Measurements from ENCODE around the gene KCND1. TPM values are rescaled to one million over a fixed set of nuclear protein-coding genes. Genes with fewer than 3 reads are reported as not detected.
A peak's percentile ranks its signal among the peaks of the same experiment; 100 is the strongest.
"Not testable (repeated sequence)": the region's sequence is repeated elsewhere in the genome, so short reads cannot be mapped to it uniquely, and the experiment has no call there.

KCND1 gene
- total RNA-seq, 2 donors from 2014 or later, result 7.2 to 16.8 TPM

DNA sequence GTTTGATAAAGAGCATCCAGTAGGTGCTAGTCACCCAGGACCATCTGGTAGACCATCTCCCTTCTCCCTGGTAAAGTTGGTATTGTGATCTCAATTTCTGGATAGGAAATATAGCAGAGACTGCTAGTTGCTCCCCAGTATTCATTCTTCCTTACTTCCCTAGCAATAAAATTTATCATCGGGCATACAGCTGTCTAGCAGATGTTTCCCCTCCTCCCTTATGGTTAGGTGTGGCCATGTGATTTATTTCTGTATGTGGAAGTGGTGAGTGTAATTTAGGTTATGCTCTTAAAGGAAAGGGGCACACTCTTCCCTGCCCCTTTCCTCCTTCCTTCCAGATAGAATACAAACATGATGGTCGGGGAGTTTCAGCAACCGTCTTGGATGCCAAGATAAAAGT is 12.3 kb upstream of the KCND1 start:
- Mint-ChIP-seq H3K9me3 (no peaks in the 10 kb centered on the region), H3K27ac (no peak overlapping the region), H3K27me3 (no peaks in the 10 kb centered on the region), H3K4me1 (no peaks in the 10 kb centered on the region), H3K4me3 (no peak overlapping the region), H3K36me3 (ENCODE audit: low read depth) (peaks cover 75% of the 10 kb centered on the region)
- ATAC-seq (replicated peaks), result no peak

DNA sequence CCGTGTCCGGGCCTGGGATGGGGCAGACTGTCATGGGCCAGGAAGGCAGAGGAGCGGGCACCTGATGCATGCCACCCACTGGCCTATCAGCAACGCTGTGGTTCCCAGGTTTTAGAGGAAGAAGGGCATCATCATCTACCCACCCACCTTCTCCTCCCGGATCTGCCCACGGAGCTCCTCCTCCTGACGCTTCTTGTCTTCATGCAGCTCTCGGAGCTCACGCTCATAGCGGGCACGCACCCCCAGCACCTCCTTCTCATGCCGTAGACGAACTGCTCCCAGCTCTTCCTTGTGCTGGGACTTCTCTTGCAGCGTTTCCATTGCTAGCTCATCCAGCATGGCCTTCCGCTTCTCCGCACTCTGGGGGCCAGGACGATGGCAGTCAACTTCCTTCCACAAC is 11.4 kb upstream of the KCND1 start:
- no peak overlapping the region for H3K4me3 Mint-ChIP-seq
- H3K9me3 Mint-ChIP-seq, result no peaks in the 10 kb centered on the region
- no peak overlapping the region for H3K27ac Mint-ChIP-seq
- H3K27me3 Mint-ChIP-seq, result no peaks in the 10 kb centered on the region
- H3K4me1 Mint-ChIP-seq, result no peaks in the 10 kb centered on the region
- ATAC-seq (replicated peaks), result no peak
- H3K36me3 Mint-ChIP-seq (ENCODE audit: low read depth), result peaks cover 75% of the 10 kb centered on the region

DNA sequence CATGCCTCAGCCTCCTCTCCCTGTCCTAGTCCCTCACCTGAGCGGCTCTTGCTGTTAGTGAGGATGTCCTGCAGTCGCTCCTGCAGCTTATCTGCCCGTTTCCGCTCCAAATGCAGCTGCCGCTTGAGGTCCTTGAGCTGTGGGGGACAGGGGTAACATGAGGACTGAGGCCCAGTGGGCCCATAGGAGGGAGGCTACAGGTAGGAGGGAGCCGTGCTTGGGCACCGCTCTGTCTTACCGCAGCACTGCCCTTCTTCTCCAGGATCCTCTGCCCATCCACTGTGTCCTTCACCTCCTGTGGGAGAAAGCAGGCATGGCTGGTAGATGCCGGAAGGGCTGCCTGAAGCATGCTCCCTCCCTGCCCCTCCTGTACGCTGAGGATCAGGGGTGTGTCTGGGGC is 9.5 kb upstream of the KCND1 start:
- Mint-ChIP-seq H3K27ac (no peak overlapping the region), H3K36me3 (ENCODE audit: low read depth) (peaks cover 89% of the 10 kb centered on the region), H3K4me3 (no peak overlapping the region), H3K9me3 (no peaks in the 10 kb centered on the region), H3K4me1 (no peaks in the 10 kb centered on the region), H3K27me3 (no peaks in the 10 kb centered on the region)
- ATAC-seq (replicated peaks), result no peak

DNA sequence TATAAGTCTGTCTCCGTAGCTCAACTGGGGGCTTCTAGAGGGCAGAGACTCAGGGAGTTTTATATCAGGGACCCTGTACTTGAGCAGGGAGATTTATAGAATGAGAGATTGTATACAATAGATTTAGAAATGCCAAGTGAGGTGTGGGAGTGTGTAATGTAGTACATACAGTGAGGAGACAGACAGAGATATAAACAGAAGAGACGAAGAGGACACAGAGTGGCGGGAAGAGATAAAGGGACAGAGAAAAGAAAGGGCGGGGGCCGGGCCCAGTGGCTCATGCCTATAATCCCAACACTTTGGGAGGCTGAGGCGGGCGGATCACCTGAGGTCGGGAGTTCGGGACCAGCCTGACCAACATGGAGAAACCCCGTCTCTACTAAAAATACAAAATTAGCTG is 8.7 kb upstream of the KCND1 start:
- not testable (repeated sequence) for H3K9me3 Mint-ChIP-seq; ATAC-seq (replicated peaks)

DNA sequence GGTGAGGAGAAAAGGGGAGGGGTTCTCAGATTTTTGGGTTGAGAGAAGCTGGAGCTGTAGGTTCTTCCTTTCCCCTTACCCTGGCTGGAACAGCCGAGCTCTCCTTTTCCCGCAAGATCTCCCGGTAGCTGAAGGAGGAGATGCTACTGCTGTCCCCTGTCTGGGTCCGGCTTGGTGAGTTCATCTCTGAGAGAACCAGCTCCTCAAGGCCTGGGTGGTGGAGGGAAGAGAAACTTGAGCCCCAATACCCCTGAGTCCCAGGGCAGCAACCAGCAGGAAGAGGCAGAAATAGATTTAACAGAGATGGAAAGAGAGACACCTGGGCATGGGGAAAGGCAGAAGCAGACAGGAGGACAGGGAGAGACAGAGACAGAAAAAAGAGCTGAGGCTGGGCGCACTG is 6.6 kb upstream of the KCND1 start:
- no peak overlapping the region for H3K4me3 Mint-ChIP-seq
- peaks cover 87% of the 10 kb centered on the region for H3K36me3 Mint-ChIP-seq (ENCODE audit: low read depth)
- ATAC-seq (replicated peaks), result no peak
- H3K27me3 Mint-ChIP-seq, result no peaks in the 10 kb centered on the region
- no peak overlapping the region for H3K27ac Mint-ChIP-seq
- H3K4me1 Mint-ChIP-seq, result peaks cover 7% of the 10 kb centered on the region
- H3K9me3 Mint-ChIP-seq, result no peaks in the 10 kb centered on the region

More for the DNA sequence above, 8.7 kb upstream of the KCND1 start:
- H3K4me1 Mint-ChIP-seq, H3K4me3 Mint-ChIP-seq, H3K27ac Mint-ChIP-seq, H3K27me3 Mint-ChIP-seq: not testable (repeated sequence)
- peaks cover 91% of the 10 kb centered on the region for H3K36me3 Mint-ChIP-seq (ENCODE audit: low read depth)

DNA sequence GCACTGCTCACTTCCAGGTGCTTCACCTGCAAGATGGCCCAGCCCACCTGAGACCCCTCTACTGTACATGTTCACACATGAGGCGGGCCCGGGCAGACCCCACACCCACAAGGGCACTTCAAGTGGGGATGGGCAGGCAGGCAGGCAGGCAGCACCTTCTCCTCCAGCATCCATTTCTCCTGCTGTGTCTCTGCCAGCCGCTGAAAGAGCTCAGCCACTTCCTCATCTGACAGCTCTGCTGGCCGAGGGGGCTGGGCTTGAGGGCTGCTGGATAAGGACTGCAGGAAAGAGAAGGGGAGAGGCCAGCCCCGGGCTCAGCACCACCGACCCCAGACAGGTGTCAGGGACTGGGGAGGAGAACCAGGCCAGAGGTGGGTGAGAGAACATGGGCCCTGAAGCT is 4.4 kb upstream of the KCND1 start:
- Mint-ChIP-seq H3K4me3 (no peak overlapping the region), H3K27me3 (no peaks in the 10 kb centered on the region), H3K4me1 (peaks cover 14% of the 10 kb centered on the region), H3K36me3 (ENCODE audit: low read depth) (peaks cover 68% of the 10 kb centered on the region), H3K27ac (no peak overlapping the region), H3K9me3 (no peaks in the 10 kb centered on the region)
- ATAC-seq (replicated peaks), result no peak

DNA sequence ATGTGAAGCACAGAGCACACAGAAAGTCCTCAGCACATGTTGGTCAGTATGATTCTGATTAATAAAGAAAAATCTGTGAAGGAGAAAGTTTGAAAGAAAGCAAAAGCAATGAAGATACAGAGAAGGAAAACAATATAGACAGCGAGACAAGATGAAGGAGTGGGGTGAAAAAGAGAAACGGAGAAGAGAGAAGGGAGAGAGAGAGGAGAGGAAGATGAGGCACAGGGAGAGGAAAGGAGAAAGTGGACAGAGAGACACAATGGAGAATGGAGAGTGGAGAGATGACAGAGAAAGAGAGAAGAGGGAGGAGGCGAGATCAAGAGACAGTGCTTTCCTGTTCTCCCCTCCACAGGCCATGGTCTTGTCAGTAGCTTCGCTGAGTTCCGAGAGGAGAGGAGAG is 3.9 kb upstream of the KCND1 start:
- Mint-ChIP-seq H3K9me3 (no peaks in the 10 kb centered on the region), H3K36me3 (ENCODE audit: low read depth) (peaks cover 62% of the 10 kb centered on the region), H3K4me3 (no peak overlapping the region), H3K4me1 (peaks cover 14% of the 10 kb centered on the region), H3K27ac (peak overlapping the region; percentile 63), H3K27me3 (no peaks in the 10 kb centered on the region)
- no peak for ATAC-seq (replicated peaks)

DNA sequence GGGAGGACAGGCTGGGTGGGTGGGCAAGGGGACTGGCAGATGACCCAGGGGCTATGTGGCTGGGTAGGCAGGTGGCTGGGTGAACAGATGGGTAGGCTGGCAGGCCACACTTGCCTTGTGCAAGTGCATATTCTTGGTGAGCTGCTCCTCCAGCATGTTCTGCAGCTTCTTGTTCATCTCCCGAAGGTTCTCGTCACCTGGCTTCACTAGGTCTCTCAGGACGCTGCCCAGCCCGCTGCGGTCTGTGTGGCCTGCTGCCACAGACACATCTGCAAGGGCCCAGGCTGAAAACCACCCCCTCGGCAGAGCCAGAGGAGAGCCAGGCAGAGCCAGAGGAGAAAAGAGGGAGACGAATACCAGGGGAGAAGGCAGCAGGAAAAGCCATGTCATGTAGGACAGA is 3.4 kb upstream of the KCND1 start:
- peaks cover 57% of the 10 kb centered on the region for H3K36me3 Mint-ChIP-seq (ENCODE audit: low read depth)
- H3K4me1 Mint-ChIP-seq, result peaks cover 14% of the 10 kb centered on the region
- no peak overlapping the region for H3K4me3 Mint-ChIP-seq
- no peak for ATAC-seq (replicated peaks)
- H3K27me3 Mint-ChIP-seq, result no peaks in the 10 kb centered on the region
- peak overlapping the region; percentile 63 for H3K27ac Mint-ChIP-seq
- no peaks in the 10 kb centered on the region for H3K9me3 Mint-ChIP-seq

DNA sequence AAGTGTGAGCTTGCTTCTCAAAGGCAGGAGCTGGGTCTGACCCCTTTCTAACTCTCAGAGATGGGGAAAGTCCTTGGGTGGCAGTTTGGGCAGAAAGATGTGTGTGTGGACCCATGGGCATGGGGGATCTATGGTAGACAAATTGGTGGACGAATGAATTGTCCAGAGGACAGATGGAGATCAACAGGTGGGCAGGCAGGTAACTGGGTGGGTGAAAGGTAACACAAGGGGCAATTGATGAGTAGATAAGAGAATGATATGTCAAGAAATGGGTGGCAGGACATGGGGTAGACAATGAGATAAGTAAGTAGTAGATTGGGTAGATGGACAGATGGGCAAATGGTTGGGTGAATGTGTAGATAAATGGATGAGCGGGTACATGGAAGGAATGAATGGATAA is 2.9 kb upstream of the KCND1 start:
- H3K27ac Mint-ChIP-seq, result peak overlapping the region; percentile 69
- ATAC-seq (replicated peaks), result no peak
- H3K27me3 Mint-ChIP-seq, result no peaks in the 10 kb centered on the region
- peaks cover 53% of the 10 kb centered on the region for H3K36me3 Mint-ChIP-seq (ENCODE audit: low read depth)
- peaks cover 14% of the 10 kb centered on the region for H3K4me1 Mint-ChIP-seq
- no peaks in the 10 kb centered on the region for H3K9me3 Mint-ChIP-seq
- H3K4me3 Mint-ChIP-seq, result no peak overlapping the region

DNA sequence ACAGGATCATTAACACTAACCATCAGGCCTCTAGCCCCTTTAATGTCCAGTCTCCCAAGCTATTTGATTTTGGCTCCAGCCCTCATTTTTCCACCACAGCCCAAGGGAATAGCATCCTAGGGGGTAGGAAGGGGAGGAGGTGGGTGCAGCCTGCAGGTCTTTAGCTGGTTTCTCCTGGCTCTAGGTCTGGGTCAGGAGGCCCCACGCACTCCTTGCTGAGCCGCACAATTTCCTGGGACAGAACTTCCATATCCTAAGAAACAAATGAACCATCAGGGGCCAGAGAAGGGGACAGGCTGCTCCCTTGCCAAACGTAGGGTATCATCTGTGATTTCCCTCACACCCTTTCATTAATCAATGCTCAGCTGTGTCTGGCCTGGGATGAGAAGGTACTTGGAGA is 2.4 kb upstream of the KCND1 start:
- Mint-ChIP-seq H3K4me3 (no peak overlapping the region), H3K27me3 (no peaks in the 10 kb centered on the region), H3K36me3 (ENCODE audit: low read depth) (peaks cover 51% of the 10 kb centered on the region), H3K9me3 (no peaks in the 10 kb centered on the region), H3K27ac (peak overlapping the region; percentile 69), H3K4me1 (peaks cover 14% of the 10 kb centered on the region)
- ATAC-seq (replicated peaks), result no peak

DNA sequence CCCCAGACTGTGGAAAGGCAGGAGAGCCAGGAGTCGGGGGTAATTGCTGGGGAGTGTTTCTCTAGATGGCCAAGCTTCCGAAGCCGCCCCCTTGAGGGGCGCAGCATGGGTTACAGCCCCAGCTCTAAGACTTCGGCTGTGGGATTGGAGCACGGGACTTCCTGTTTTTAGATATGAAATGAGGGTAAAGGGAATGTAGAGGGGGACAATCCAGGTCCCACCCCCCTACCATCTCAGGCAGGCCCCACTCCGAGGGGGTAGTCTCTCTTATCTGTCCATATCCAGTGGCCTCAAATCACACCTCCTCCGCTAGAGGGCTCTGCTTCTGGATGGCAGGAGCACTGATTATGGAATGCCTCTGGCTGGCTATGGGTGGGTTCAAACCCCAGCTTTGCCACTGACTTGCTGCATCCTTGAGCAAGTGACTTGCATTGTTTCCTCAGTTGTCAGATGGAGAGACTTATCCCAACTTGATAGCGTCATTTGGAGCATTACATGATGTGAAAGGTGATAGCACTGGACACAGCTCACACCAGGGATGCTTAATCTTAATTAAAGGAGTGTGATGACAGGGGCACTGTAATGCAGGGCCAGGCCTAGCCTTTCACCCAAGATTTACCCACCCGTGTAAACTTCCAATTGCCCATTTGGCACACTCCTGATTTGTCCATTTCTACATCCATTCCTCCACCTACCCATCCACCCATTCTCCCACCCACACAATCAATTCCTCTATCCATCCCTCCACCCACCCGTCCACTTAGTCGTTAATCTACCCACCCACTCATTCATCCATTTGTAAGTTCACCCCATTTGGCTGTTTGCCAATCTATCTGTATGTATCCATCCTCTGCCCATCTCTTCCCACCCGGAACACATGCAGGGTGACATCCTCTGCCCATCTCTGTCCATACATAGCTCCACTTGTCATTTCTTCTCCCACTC is 848 bp upstream of the KCND1 start:
- Mint-ChIP-seq H3K36me3 (ENCODE audit: low read depth) (peaks cover 36% of the 10 kb centered on the region), H3K27me3 (no peaks in the 10 kb centered on the region), H3K4me1 (peaks cover 14% of the 10 kb centered on the region), H3K9me3 (no peaks in the 10 kb centered on the region), H3K4me3 (peak overlapping the region; percentile 0), H3K27ac (no peak overlapping the region)
- ATAC-seq (replicated peaks), result peak; percentile 66

DNA sequence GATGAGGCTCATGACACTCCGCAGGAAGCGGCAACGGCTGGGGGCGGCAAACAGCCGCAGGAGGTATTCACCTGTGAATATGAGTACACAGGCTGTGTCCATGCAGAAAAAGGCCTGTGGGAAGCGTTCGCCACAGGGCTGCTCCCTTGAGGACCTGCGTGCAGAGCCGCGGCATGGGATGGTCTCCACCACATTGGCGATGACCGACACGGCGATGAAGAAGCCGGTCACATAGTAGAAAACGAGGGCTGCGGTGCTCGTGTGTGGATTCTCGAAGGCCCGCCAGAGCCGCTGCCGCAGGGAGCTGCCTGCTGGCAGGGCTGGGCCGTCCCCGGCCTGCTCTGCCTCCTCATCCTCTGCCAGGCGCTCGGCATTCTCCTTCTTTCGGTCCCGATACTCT is 2.2 kb downstream of the KCND1 start:
- Mint-ChIP-seq H3K27ac (no peak overlapping the region), H3K9me3 (no peaks in the 10 kb centered on the region), H3K27me3 (no peaks in the 10 kb centered on the region), H3K4me1 (peaks cover 10% of the 10 kb centered on the region), H3K4me3 (no peak overlapping the region), H3K36me3 (ENCODE audit: low read depth) (peaks cover 6% of the 10 kb centered on the region)
- no peak for ATAC-seq (replicated peaks)

DNA sequence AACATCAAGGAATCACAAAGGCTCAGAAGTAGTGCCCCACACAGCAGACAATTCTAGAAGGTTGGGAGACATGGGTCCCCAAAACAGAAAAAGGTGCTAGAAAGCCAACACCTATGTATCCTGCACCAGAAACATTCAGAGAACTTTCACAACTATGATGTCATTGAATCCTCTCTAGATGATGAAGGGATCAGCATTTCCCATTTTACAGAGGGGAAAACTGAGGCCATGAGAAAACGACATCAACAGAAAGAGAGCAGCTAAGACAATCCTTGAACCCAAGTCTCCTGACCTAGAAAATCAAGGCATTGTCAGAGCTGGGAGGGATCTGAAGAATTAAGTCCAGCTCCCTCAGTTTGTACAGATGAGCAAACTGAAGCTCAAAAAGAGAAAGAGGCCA is 3.3 kb downstream of the KCND1 start:
- Mint-ChIP-seq H3K4me3 (no peak overlapping the region), H3K9me3 (no peaks in the 10 kb centered on the region), H3K36me3 (ENCODE audit: low read depth) (no peaks in the 10 kb centered on the region), H3K4me1 (peaks cover 8% of the 10 kb centered on the region), H3K27ac (no peak overlapping the region), H3K27me3 (no peaks in the 10 kb centered on the region)
- no peak for ATAC-seq (replicated peaks)

DNA sequence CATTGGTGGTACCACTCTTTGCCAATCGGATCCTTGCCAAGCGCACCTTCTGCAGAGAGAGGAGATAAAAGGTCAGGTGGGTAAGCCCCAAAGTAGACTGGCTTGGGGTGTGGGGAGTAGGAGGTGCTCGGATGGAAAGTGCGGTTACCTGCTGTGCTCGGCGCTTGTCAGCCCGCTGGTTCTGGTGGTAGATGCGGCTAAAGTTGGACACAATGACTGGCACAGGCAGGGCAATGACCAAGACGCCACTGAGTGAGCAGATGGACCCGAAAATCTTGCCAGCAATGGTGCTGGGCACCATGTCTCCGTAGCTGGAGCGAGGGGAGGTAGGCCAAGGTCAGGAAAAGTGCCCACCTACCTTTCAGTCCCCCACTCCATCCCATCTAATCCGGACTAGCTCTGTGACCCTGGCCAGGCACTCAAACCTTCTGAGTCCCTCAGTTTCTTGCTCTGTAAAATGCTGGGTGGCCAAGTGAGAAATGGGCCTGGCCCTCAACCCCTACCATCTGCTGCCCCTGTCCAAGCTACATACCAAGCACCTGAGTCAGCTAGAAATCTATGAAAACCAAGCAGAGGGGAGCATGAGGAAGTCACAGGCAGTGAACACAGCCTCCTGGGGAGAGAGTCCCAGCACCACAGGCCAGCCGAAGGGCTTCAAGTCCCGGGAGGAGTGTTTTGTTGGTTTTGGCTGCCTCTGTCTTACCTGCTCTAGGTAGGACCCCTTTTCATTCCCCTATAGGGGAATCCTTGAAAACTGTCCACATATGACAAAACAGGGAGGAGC is 4.7 kb downstream of the KCND1 start:
- Mint-ChIP-seq H3K36me3 (ENCODE audit: low read depth) (no peaks in the 10 kb centered on the region), H3K9me3 (no peaks in the 10 kb centered on the region), H3K4me1 (no peaks in the 10 kb centered on the region), H3K4me3 (no peak overlapping the region), H3K27me3 (no peaks in the 10 kb centered on the region), H3K27ac (no peak overlapping the region)
- ATAC-seq (replicated peaks), result no peak

DNA sequence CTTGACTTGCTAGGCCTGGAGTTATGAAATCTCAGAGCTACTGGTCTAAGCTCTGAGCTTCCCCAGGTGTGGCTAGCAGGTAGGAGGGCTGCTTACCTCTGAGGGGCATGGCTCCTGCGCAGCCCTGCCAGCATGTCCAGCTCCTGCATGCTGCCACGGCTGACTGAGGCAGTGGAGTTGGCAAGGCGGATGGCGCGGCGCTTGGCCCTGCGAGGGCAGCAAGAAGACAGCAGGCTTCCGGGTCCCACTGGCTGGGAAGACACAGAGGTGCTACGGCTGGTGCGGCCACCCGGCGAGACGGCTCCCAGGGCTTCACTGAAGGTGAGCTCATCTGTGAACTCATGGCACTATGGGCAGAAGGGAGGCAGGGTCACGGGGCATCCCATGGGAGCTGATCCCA is 5.7 kb downstream of the KCND1 start:
- no peak overlapping the region for H3K27ac Mint-ChIP-seq
- H3K4me1 Mint-ChIP-seq, result no peaks in the 10 kb centered on the region
- no peak overlapping the region for H3K4me3 Mint-ChIP-seq
- ATAC-seq (replicated peaks), result no peak
- no peaks in the 10 kb centered on the region for H3K27me3 Mint-ChIP-seq
- H3K9me3 Mint-ChIP-seq, result no peaks in the 10 kb centered on the region
- H3K36me3 Mint-ChIP-seq (ENCODE audit: low read depth), result no peaks in the 10 kb centered on the region

Data from activated T-helper 17 cell treated with anti-CD3 and anti-CD28 coated beads, Interleukin-2, amount 50 U/mL, for 72 hours (primary cell).